C4-2B (cell line): Measurements from ENCODE around the gene SEMA5A.

Source experiments
- ZFX ChIP-seq: fragments of 450-650 bp; IDR thresholded peaks from 2 replicates; pipeline ENCODE4 v1.6.1; 2017
- TF ChIP-seq, protein P1 (sequence below): fragments of 450-650 bp; conservative IDR thresholded peaks from 2 replicates; pipeline ENCODE4 v1.5.1; 2017; ENCODE audit warnings: mild to moderate bottlenecking

DNA sequence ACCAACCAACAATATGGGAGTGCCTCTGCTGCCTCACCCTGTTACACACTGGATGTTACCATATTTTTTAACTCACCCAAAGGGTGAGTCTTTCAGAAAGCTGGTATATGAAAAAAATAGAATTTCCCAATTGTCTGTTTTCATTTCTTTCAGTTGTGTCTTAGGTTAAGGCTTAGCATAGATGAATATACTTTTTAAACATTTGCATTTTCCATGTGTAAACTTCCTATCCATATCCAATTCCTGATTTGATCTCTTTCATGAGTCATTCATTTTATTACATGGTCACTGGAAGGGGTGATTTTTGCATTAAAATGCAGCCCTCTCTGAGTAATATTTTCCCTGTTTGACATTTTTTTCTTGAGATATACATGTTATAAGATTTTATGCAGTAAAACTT is 406.5 kb downstream of the SEMA5A start:
- TF ChIP-seq, protein P1, sequence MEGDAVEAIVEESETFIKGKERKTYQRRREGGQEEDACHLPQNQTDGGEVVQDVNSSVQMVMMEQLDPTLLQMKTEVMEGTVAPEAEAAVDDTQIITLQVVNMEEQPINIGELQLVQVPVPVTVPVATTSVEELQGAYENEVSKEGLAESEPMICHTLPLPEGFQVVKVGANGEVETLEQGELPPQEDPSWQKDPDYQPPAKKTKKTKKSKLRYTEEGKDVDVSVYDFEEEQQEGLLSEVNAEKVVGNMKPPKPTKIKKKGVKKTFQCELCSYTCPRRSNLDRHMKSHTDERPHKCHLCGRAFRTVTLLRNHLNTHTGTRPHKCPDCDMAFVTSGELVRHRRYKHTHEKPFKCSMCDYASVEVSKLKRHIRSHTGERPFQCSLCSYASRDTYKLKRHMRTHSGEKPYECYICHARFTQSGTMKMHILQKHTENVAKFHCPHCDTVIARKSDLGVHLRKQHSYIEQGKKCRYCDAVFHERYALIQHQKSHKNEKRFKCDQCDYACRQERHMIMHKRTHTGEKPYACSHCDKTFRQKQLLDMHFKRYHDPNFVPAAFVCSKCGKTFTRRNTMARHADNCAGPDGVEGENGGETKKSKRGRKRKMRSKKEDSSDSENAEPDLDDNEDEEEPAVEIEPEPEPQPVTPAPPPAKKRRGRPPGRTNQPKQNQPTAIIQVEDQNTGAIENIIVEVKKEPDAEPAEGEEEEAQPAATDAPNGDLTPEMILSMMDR = no peak
- TF ChIP-seq ZFX = no peak
